Stimulated activated CD8-positive, alpha-beta memory T cell treated with anti-CD3 and anti-CD28 coated beads, Interleukin-4, amount 100 ng/mL, for 1 hour (primary cell): ENCODE measurements around the gene CBL.

Experiments used
- DNase-seq, 2 donors: peaks; one replicate each; pipeline ENCODE4 v3.0.0-alpha.2; 2020; ENCODE audit warnings: low read depth in 2 of 2, low spot score in 1 of 2

The CBL gene

GRCh38 chr11:119329320-119329719 is 123.2 kb downstream of the CBL start:
- DNase-seq = no peak

DNA sequence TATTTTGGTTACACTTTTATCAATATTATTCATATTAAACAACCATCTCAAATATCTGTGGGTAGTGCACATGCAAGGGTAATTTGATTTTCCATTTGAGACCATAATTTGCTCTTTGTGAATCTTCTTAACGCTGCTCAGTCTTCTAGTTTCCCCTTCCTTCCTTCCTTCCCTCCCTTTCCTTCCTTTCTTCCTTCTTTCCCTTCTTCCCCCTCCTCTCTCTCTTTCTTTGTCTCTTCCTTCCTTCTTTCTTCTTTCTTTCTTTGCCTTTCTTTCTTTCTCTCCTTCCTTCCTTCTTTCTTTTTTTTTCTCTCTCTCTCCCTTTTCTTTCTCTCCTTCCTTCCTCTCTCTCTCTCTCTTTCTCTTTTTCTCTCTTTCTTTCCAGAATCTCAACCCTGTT is 124.1 kb downstream of the CBL start:
- DNase-seq = no peak

DNA sequence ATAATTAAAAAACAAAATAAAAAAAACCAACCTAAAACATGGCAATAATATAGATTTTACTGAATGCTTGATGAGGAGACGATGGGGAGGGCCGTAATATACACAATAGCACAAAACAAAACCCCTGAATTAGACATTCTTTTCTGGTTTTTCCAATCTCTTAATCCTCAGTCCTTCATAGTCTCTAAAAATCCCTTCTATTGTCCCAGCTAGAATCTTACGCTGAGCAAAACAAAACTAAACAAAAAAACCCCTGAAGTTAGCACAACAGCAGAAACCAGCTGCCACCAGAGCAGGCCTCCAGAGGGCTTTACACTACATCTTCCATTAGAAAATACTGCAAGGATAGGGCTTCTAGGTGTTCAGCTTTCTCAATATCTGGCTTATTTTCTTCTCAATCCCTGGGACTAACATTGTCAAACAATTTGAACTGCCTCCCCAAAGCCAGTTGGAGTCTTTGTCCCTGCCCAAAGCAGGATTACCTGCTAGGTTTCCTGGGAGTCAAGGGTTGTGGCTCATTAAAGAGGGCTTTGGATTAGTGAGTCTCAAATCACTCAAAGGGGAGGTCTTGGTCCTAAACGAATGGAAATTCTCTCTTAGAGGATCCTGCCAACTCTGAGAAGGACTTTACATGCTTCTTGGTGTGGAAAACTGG is 126.1 kb downstream of the CBL start:
- DNase-seq = no peak

DNA sequence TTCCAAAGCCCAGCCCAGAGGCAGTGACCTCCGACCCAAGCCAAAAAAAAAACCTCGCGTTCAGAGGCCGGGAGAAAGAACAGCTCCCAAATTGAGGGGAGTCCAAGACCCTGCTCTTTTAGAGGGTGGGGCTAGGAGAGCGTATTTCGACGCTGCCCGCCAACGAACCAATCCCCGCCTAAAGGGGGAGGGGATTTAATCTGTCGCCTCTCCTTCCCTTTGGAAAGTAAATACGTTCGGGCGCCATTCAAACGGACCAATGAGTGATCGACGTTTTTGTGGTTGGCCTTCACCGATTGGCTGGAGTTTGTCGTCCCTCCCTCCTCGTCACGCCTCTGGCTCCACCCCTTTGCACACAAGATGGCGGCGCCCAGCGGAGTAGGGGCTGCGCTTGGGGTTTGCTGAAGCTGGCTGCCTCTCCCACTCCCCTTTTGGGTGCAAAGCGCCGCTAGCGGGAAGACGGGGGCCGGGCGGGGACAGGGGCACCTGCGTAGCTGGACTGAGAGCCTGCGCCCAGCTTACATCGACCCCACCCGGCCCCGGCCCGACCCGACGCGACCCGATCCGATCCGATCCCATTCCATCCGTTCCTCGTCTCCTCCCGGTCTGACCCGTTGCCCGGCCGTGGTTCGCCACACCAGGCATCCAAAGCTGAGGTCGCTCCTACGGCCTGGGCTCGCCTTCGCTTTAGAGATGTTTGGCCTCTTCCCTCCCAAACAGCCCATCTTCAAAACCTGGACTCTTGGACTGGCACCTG is 128.2 kb downstream of the CBL start, which contains the start of gene RNF26:
RNF26 (plus strand) TSS at position 354 of the 757 bp plus-strand sequence. CDS start 596 bp downstream, outside the sequence.
- peak; percentile 85 to 89 for DNase-seq

DNA sequence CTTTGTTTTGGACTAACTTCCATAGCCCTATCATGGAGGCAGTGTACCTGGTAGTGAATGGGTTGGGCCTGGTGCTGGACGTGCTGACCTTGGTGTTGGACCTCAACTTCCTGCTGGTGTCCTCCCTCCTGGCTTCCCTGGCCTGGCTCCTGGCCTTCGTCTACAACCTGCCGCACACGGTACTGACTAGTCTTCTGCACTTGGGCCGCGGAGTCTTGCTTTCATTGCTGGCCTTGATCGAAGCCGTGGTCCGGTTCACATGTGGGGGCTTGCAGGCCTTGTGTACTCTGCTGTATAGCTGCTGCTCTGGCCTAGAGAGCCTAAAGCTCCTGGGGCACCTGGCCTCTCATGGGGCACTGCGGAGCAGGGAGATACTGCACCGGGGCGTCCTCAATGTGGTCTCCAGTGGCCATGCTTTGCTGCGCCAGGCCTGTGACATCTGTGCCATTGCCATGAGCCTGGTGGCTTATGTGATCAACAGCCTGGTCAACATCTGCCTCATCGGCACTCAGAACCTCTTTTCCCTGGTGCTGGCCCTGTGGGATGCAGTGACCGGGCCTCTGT is 129.0 kb downstream of the CBL start:
- no peak for DNase-seq

GRCh38 chr11:119335655-119336543 is 129.8 kb downstream of the CBL start:
- DNase-seq = no peak

DNA sequence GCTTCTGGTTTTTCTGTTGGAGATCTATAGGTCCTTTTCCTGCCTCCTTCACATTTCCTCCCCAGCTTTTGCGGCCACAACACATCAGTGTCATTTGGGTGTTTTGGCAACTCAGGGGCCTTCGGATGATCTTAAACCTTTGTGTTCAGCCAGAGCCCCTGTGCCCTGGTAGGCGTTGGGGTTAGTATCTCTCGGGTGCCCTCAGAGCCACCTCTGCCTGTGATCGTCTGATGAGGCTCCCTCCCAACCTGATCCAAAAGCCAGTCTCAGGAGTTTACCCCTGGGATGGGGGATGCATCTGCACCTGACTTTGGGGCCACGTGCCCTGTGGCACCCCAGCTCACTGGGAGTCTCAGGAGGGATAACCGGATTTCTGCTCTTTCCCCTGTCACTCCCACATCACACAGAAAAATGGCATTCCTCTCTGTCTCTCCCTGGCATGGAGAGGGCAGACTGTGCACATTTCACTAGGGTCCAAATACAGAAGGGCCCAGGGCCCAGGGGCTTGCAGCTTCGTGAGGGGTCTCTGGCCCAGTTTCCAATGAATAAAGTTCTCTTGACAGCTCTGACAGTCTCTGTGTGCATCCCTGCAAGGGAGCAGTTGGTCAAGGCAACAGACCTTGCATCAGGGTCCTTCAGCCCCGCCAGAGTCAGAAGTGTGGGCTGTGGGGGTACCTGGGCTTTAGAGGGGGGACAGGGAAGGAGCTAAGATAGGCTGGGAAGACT is 130.8 kb downstream of the CBL start:
- DNase-seq = no peak

DNA sequence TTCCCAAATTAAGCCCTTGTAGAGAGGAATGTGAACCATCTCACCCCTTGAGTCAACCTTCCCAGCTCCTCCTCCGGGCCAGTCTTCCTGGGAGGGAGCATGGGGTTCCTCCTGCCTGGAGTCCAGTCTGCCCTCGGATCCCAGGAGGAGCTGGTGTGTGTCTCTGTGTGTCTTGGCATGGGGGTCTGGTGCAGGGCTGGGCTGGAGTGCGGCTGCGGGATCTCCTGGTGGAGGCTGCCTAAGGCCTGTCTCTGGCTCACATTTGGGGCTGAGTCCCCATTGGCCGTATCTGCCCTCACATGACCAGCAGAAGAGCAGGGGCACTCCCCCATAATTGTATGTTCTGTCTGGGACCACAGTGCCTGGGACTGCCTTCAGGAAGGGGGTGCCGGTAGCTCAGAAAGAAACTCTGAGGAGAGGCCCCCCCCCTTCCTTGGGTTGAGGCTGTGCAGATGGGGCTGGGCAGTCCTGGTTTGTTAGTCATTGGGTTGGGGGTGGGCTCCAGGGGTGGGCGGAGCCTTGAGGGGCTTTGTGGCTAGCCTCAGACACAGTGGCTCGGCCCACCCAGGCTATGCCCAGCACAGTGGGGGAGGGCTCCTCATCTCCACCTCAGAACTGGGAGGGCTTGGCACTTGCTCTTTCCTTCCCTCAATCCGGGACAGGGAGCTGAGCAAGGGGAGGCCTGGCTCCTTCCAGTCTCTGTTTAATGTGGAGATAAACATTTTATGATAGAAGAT is 131.6 kb downstream of the CBL start:
- no peak for DNase-seq

GRCh38 chr11:119338318-119338890 is 132.3 kb downstream of the CBL start:
- DNase-seq = peak in 1 of 2 donors; percentile 45

GRCh38 chr11:119338965-119339588 is 132.9 kb downstream of the CBL start:
- DNase-seq = no peak

GRCh38 chr11:119339589-119340334 is 133.6 kb downstream of the CBL start:
- DNase-seq = no peak

GRCh38 chr11:119340335-119341221 is 134.4 kb downstream of the CBL start, which contains the start of gene C1QTNF5:
C1QTNF5 (minus strand) TSS chr11:119340883; CDS start chr11:119340397, 486 bp downstream.
- no peak for DNase-seq

- no peak for DNase-seq
Measured at GRCh38 chr11:119341222-119342022, 135.3 kb downstream of the CBL start.

DNA sequence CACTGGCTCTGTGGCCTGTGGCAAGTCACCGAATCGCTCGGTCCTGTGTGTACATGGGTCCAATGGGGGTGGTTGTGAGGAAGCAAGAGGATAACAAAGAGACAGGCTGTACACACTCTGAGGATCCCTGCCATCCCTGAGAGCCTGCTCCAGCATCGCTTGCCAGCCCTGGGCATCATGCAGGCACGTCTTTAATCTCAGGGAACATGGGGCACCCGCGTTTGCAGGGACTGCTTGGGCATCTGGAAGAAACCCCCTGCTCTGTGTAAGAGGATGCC is 135.8 kb downstream of the CBL start:
- no peak for DNase-seq

GRCh38 chr11:119342362-119343130 is 136.4 kb downstream of the CBL start:
- no peak for DNase-seq

DNA sequence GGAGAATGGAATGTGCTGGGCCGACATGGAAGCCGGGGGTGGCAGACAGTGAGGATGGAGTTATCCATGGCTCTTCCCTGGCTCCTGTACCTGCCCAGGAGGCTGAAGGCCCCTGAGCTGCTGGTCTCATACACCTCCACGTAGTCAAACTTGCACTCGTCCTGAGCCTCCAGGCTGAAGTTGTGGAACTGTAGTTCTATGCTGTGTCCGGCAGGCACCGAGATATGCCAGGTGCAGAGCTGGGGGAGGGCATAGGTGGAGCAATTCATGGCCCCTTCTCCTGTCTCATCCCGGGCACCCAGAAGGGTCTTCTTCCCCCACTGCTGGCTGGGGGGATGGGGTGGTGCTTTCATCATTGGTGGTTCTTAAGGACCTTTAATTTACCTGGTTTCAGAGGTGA is 137.6 kb downstream of the CBL start:
- DNase-seq = no peak
